BLaER1 (cell line): Measurements from ENCODE around the gene RNF115.
"Not testable (repeated sequence)": the region's sequence is repeated elsewhere in the genome, so short reads cannot be mapped to it uniquely, and the experiment has no call there.

ENCODE experiments used
- H3K27ac ChIP-seq: shearing (Covaris generic); formaldehyde crosslinking; 2 replicates; pipeline ENCODE4 v1.8.1; 2022
- H3K27me3 ChIP-seq: shearing (Covaris generic); formaldehyde crosslinking; 2 replicates; pipeline ENCODE4 v1.8.1; 2022
- H3K36me3 ChIP-seq: shearing (Covaris generic); formaldehyde crosslinking; 2 replicates; pipeline ENCODE4 v1.8.1; 2022
- H3K4me1 ChIP-seq: shearing (Covaris generic); formaldehyde crosslinking; 2 replicates; pipeline ENCODE4 v1.8.1; 2022
- H3K4me2 ChIP-seq: shearing (Covaris generic); formaldehyde crosslinking; 2 replicates; pipeline ENCODE4 v1.8.1; 2022
- H3K4me3 ChIP-seq: shearing (Covaris generic); formaldehyde crosslinking; 2 replicates; pipeline ENCODE4 v1.8.1; 2022
- H3K9ac ChIP-seq: shearing (Covaris generic); formaldehyde crosslinking; 2 replicates; pipeline ENCODE4 v1.8.1; 2022
- H3K9me3 ChIP-seq: shearing (Covaris generic); formaldehyde crosslinking; 2 replicates; pipeline ENCODE4 v1.8.1; 2022
- H4K20me1 ChIP-seq: shearing (Covaris generic); formaldehyde crosslinking; 2 replicates; pipeline ENCODE4 v1.8.1; 2022
- Cebpa-rat ChIP-seq: shearing (Covaris generic); IDR thresholded peaks from 2 replicates; pipeline ENCODE4 v1.8.1; 2022

The RNF115 gene

GRCh38 chr1:145778146-145778540 is 45.8 kb downstream of the RNF115 start:
- 0 out of 2 replicates have a peak, but pooled peaks cover 5% of the 10 kb centered on the region for H4K20me1 ChIP-seq
- H3K9ac ChIP-seq, result no peak overlapping the region
- H3K36me3 ChIP-seq, result peaks cover 55% of the 10 kb centered on the region
- no peaks in the 10 kb centered on the region for H3K27me3 ChIP-seq
- no peaks in the 10 kb centered on the region for H3K9me3 ChIP-seq
- H3K4me1 ChIP-seq, result no peaks in the 10 kb centered on the region
- no peak overlapping the region for H3K27ac ChIP-seq
- TF ChIP-seq Cebpa-rat, result no peak
- H3K4me2 ChIP-seq, result no peak overlapping the region
- no peak overlapping the region for H3K4me3 ChIP-seq

- Histone ChIP-seq H3K4me2 (no peak overlapping the region), H4K20me1 (0 out of 2 replicates have a peak, but pooled peaks cover 5% of the 10 kb centered on the region), H3K27ac (no peak overlapping the region), H3K4me3 (no peak overlapping the region), H3K9me3 (no peaks in the 10 kb centered on the region), H3K36me3 (peaks cover 49% of the 10 kb centered on the region), H3K4me1 (no peaks in the 10 kb centered on the region), H3K9ac (no peak overlapping the region), H3K27me3 (no peaks in the 10 kb centered on the region)
- no peak for TF ChIP-seq Cebpa-rat
These were observed 46.3 kb downstream of the RNF115 start for GRCh38 chr1:145777357-145778145.

- TF ChIP-seq Cebpa-rat, result no peak
- H3K9ac ChIP-seq, result no peak overlapping the region
- no peaks in the 10 kb centered on the region for H3K4me1 ChIP-seq
- H3K36me3 ChIP-seq, result peaks cover 47% of the 10 kb centered on the region
- H3K27me3 ChIP-seq, result no peaks in the 10 kb centered on the region
- peaks cover 3% of the 10 kb centered on the region for H3K9me3 ChIP-seq
- H3K4me2 ChIP-seq, result no peak overlapping the region
- no peak overlapping the region for H3K4me3 ChIP-seq
- H3K27ac ChIP-seq, result no peak overlapping the region
- H4K20me1 ChIP-seq, result no peaks in the 10 kb centered on the region
These were observed 50.5 kb downstream of the RNF115 start for GRCh38 chr1:145773423-145773822.

- H3K27me3 ChIP-seq, result no peaks in the 10 kb centered on the region
- H3K9ac ChIP-seq, result no peak overlapping the region
- no peak for TF ChIP-seq Cebpa-rat
- H3K4me2 ChIP-seq, result no peak overlapping the region
- H3K9me3 ChIP-seq, result peaks cover 18% of the 10 kb centered on the region
- H4K20me1 ChIP-seq, result no peaks in the 10 kb centered on the region
- no peaks in the 10 kb centered on the region for H3K4me1 ChIP-seq
- H3K36me3 ChIP-seq, result peaks cover 59% of the 10 kb centered on the region
- H3K27ac ChIP-seq, result no peak overlapping the region
- H3K4me3 ChIP-seq, result no peak overlapping the region
These were observed 52.8 kb downstream of the RNF115 start for GRCh38 chr1:145771056-145771455.

- not testable (repeated sequence) for H3K27me3 ChIP-seq, H4K20me1 ChIP-seq, H3K4me3 ChIP-seq, H3K4me1 ChIP-seq, H3K4me2 ChIP-seq, H3K27ac ChIP-seq, H3K9ac ChIP-seq
- H3K36me3 ChIP-seq, result peaks cover 64% of the 10 kb centered on the region
- H3K9me3 ChIP-seq, result peaks cover 36% of the 10 kb centered on the region
These were observed 55.9 kb downstream of the RNF115 start for GRCh38 chr1:145768004-145768403.

GRCh38 chr1:145766926-145767325 is 57.0 kb downstream of the RNF115 start:
- H3K4me3 ChIP-seq, H4K20me1 ChIP-seq, H3K27ac ChIP-seq, H3K4me2 ChIP-seq, H3K27me3 ChIP-seq, H3K9ac ChIP-seq, H3K4me1 ChIP-seq: not testable (repeated sequence)
- Histone ChIP-seq H3K36me3 (peaks cover 74% of the 10 kb centered on the region), H3K9me3 (peaks cover 47% of the 10 kb centered on the region)

- not testable (repeated sequence) for H3K4me3 ChIP-seq, H3K4me2 ChIP-seq, H4K20me1 ChIP-seq, H3K27me3 ChIP-seq, H3K27ac ChIP-seq, H3K9ac ChIP-seq, H3K4me1 ChIP-seq
- H3K9me3 ChIP-seq, result peaks cover 58% of the 10 kb centered on the region
- H3K36me3 ChIP-seq, result peaks cover 75% of the 10 kb centered on the region
These were observed 58.1 kb downstream of the RNF115 start for GRCh38 chr1:145765585-145766360.

GRCh38 chr1:145765127-145765526 is 58.8 kb downstream of the RNF115 start:
- not testable (repeated sequence) for H3K27me3 ChIP-seq, H3K9ac ChIP-seq, H3K4me3 ChIP-seq, H3K4me2 ChIP-seq, H4K20me1 ChIP-seq, H3K27ac ChIP-seq, H3K4me1 ChIP-seq
- H3K36me3 ChIP-seq, result peaks cover 77% of the 10 kb centered on the region
- peaks cover 65% of the 10 kb centered on the region for H3K9me3 ChIP-seq

GRCh38 chr1:145764231-145764940 is 59.5 kb downstream of the RNF115 start:
- not testable (repeated sequence) for H3K4me2 ChIP-seq
- Histone ChIP-seq H3K36me3 (peaks cover 77% of the 10 kb centered on the region), H3K9me3 (peaks cover 67% of the 10 kb centered on the region)

GRCh38 chr1:145762001-145762400 is 61.9 kb downstream of the RNF115 start:
- H3K4me1 ChIP-seq, H3K9ac ChIP-seq, H4K20me1 ChIP-seq, H3K27ac ChIP-seq, H3K4me3 ChIP-seq, H3K27me3 ChIP-seq, H3K4me2 ChIP-seq: not testable (repeated sequence)
- Histone ChIP-seq H3K36me3 (peaks cover 81% of the 10 kb centered on the region), H3K9me3 (peaks cover 52% of the 10 kb centered on the region)

More at GRCh38 chr1:145764231-145764940, 59.5 kb downstream of the RNF115 start:
- not testable (repeated sequence) for H3K4me3 ChIP-seq, H4K20me1 ChIP-seq, H3K4me1 ChIP-seq, H3K9ac ChIP-seq, H3K27me3 ChIP-seq, H3K27ac ChIP-seq

GRCh38 chr1:145761498-145761897 is 62.4 kb downstream of the RNF115 start:
- Histone ChIP-seq H3K4me3 (0 out of 2 replicates have a peak overlapping the region, but pooled peaks have one; percentile 27), H3K36me3 (peaks cover 83% of the 10 kb centered on the region), H3K9me3 (peaks cover 49% of the 10 kb centered on the region)
- H3K4me2 ChIP-seq, H3K9ac ChIP-seq, H3K27me3 ChIP-seq, H3K4me1 ChIP-seq, H3K27ac ChIP-seq, H4K20me1 ChIP-seq: not testable (repeated sequence)

GRCh38 chr1:145760395-145760949 is 63.4 kb downstream of the RNF115 start:
- H3K4me1 ChIP-seq, H3K4me3 ChIP-seq, H4K20me1 ChIP-seq, H3K27ac ChIP-seq, H3K4me2 ChIP-seq, H3K27me3 ChIP-seq, H3K9ac ChIP-seq: not testable (repeated sequence)
- Histone ChIP-seq H3K36me3 (peaks cover 88% of the 10 kb centered on the region), H3K9me3 (peaks cover 49% of the 10 kb centered on the region)
